Fibroblast of the aortic adventitia (primary cell): ENCODE results near the gene TMEM260. TPM values are rescaled to one million over a fixed set of nuclear protein-coding genes. Genes with fewer than 3 reads are reported as not detected.
"Not testable (repeated sequence)": the region's sequence is repeated elsewhere in the genome, so short reads cannot be mapped to it uniquely, and the experiment has no call there.

Source experiments
- DNase-seq: peaks from one replicate; pipeline ENCODE4 v3.0.0-alpha.2; 2010; ENCODE audit warnings: low read depth
- H3K4me3 ChIP-seq: 2 replicates; pipeline ENCODE4 v1.5.1; 2011; ENCODE audit warnings: low read depth, mild to moderate bottlenecking, control low read depth, low read length, moderate library complexity
- total RNA-seq: library from RNA; depleted of rRNA; stranded (reverse); fragments of >200 nt; gene quantifications from 2 replicates; pipeline ENCODE4 v1.2.3, GENCODE V29; 2012; ENCODE audit warnings: low replicate concordance
- TF ChIP-seq, protein P1 (sequence below): IDR thresholded peaks from 2 replicates; pipeline ENCODE4 v1.5.1; 2011; ENCODE audit warnings: mild to moderate bottlenecking, low read length, control low read depth, inconsistent platforms; ENCODE audit not compliant: insufficient read depth

The TMEM260 gene
- total RNA-seq, 1 donor = 19.1 TPM

DNA sequence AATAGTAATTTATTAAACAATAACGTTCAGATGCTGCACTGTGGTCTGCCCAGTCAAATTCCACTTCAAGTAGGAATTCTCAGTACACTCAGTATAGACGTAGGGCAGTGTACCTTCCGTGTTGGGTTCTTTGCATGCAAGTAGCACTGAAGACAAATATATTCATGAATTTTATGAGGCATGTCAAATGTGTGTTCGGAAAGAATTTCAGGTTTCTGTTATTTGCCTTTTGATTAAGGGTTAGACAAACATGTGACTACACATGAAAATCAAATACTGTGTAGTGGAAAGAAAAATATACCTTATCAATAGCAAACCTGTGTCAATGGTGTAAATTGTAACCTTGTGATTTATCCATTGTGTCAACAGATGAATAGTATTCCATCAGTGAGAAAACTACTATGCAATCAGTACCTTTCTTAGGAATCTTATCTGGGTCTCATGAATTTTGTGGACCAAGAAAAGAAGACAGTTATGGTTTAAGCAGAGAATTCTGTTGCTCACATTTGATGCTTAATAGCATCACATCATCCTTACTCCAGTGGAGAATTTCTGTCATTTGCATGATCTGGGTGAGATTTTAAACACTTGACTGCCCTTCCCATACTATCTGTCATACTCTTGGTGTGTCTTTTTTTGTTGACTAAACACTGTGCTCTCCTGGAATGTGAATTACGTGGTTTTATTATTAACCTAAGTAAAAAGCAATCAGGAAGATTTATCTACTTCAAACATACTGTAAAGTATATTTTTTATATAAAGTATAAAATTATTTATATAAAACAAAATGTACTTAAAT is 13.3 kb downstream of the TMEM260 start:
- DNase-seq = no peak
- TF ChIP-seq, protein P1, sequence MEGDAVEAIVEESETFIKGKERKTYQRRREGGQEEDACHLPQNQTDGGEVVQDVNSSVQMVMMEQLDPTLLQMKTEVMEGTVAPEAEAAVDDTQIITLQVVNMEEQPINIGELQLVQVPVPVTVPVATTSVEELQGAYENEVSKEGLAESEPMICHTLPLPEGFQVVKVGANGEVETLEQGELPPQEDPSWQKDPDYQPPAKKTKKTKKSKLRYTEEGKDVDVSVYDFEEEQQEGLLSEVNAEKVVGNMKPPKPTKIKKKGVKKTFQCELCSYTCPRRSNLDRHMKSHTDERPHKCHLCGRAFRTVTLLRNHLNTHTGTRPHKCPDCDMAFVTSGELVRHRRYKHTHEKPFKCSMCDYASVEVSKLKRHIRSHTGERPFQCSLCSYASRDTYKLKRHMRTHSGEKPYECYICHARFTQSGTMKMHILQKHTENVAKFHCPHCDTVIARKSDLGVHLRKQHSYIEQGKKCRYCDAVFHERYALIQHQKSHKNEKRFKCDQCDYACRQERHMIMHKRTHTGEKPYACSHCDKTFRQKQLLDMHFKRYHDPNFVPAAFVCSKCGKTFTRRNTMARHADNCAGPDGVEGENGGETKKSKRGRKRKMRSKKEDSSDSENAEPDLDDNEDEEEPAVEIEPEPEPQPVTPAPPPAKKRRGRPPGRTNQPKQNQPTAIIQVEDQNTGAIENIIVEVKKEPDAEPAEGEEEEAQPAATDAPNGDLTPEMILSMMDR = no peak
- no peak overlapping the region for H3K4me3 ChIP-seq

DNA sequence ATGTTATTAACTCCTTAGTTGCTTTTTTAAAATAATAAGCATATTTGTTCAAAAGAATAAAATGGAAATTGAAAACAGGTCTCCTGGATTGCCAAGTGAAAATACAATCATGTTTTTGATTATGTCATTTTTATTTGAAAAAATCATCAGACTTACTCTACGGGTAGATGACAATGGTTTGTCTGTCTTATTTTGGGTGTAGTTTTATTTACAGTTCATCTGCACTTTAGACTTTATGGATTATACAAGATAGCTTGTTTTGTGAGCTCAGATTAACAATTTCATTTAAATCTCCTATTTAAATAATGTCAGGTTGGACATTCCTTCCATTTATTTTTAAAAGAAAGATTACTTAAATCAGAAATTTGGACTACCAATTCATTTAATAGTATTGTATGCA is 14.8 kb downstream of the TMEM260 start:
- H3K4me3 ChIP-seq = no peak overlapping the region
- TF ChIP-seq, protein P1 = no peak
- no peak for DNase-seq

DNA sequence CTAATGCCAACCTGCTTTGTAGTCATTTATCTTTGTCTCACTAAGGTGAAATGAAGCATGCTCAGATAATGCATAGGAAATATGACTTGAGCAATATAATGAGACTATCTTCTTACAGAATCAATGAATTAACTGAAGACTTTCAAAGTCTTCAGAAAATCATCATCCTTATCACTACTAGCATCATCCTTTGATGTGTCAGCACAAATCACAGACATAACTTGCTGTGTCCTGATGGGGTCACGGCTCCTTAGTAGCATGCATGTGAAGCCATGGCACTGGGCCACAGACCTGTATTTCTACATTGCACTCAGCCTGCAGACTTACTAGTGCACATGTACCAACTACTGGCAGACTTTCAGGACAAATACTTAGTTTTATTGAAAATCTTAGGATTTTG is 18.9 kb downstream of the TMEM260 start:
- TF ChIP-seq, protein P1 = no peak
- no peak for DNase-seq
- no peak overlapping the region for H3K4me3 ChIP-seq

DNA sequence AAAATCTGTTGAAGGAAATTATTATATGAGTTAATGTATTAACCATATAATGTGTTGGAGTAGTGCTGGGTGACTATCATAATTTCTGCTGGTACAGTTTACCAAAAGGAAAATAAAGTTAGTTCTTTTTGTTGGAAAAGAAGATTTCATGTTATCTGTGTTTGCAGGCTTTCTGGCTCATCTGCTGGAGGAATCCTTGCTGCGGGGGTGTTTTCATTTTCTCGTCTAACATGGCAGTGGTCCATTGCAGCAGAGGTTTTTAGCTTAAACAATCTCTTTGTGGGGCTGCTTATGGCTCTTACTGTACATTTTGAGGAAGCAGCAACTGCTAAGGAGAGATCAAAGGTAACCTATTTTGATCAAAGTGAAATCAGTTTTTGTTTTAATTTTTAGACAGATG is 24.1 kb downstream of the TMEM260 start:
- DNase-seq = no peak
- TF ChIP-seq, protein P1 = no peak
- no peak overlapping the region for H3K4me3 ChIP-seq

DNA sequence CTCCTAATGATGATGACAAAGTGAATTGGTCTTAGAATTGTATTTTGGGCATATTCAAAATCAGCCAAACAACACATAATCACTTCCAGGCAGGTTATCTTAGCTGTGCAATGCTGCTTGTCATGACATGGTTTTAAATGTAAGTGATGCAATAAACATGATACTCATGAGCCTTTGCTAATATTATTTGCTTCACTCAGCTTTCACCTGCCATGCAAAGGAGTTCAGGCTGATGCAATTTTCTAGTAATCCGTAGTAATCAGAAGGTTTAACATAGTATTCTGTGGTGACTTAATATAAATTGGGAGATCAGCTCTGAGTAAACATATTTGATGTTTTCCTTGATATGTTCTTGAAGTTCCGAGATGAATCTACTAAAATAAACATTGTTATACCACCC is 29.1 kb downstream of the TMEM260 start:
- TF ChIP-seq, protein P1 = no peak
- no peak overlapping the region for H3K4me3 ChIP-seq
- peak; percentile 13 for DNase-seq

DNA sequence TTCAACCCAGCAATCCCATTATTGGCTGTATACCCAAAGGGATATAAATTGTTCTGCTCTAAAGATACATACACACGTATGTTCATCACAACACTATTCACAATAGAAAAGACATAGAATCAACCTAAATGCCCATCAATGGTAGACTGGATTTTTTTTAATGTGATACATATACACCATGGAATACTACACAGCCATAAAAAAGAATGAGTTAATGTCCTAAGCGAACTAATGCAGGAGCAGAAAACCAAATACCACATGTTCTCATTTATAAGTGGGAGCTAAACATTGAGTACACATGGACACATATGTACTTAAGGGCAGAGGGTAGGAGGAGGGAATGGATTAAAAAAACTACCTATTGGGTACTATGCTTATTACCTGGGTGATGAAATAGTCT is 32.1 kb downstream of the TMEM260 start:
- DNase-seq, H3K4me3 ChIP-seq: not testable (repeated sequence)

DNA sequence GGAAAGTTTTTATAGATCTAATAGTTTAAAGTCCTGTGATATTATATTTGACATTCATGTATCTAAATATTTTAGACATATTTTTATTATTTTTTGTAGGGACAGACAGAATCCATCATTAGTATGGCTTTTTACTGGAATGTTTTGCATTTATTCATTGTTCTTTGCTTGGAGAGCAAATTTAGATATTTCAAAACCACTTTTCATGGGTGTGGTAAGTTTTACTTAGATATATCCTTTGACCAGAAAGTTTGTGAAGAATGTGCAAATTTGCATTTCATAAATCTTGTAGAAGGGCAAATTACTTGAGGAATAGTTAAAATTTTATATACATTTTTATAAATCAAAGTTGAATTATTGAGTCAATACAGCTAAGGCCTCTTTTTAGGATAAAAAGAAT is 37.5 kb downstream of the TMEM260 start:
- TF ChIP-seq, protein P1 = no peak
- no peak for DNase-seq
- H3K4me3 ChIP-seq = no peak overlapping the region
